GM19025 (cell line): ENCODE data around the gene CKAP4.

Experiments
- ATAC-seq: cut with Tn5 transposase; IDR thresholded peaks from one replicate; pipeline ENCODE4 v1.9.1; 2021; ENCODE audit warnings: mild to moderate bottlenecking, low read depth, moderate library complexity; ENCODE audit not compliant: unreplicated experiment

CKAP4 gene

GRCh38 chr12:106275458-106275857, 27.6 kb upstream of the CKAP4 start:
- ATAC-seq: no peak

- ATAC-seq: no peak
Observed at GRCh38 chr12:106274575-106275121, 26.8 kb upstream of the CKAP4 start.

GRCh38 chr12:106274012-106274411, 26.2 kb upstream of the CKAP4 start:
- ATAC-seq: no peak

- no peak for ATAC-seq
Observed at GRCh38 chr12:106273491-106273890, 25.7 kb upstream of the CKAP4 start.

- ATAC-seq: no peak
Observed at GRCh38 chr12:106271575-106272505, 24.0 kb upstream of the CKAP4 start.

GRCh38 chr12:106269150-106269771, 21.4 kb upstream of the CKAP4 start:
- no peak for ATAC-seq

- ATAC-seq: no peak
Observed at GRCh38 chr12:106267535-106267934, 19.7 kb upstream of the CKAP4 start.

- no peak for ATAC-seq
Observed at GRCh38 chr12:106265116-106265515, 17.3 kb upstream of the CKAP4 start.

GRCh38 chr12:106258935-106259334, 11.1 kb upstream of the CKAP4 start:
- ATAC-seq: no peak

GRCh38 chr12:106258226-106258625, 10.4 kb upstream of the CKAP4 start:
- ATAC-seq: no peak

- ATAC-seq: no peak
Observed at GRCh38 chr12:106256524-106256923, 8.7 kb upstream of the CKAP4 start.

GRCh38 chr12:106255952-106256351, 8.1 kb upstream of the CKAP4 start:
- ATAC-seq: no peak

- no peak for ATAC-seq
Observed at GRCh38 chr12:106255493-106255892, 7.7 kb upstream of the CKAP4 start.

GRCh38 chr12:106254724-106255123, 6.9 kb upstream of the CKAP4 start:
- ATAC-seq: no peak

- no peak for ATAC-seq
Observed at GRCh38 chr12:106251631-106252455, 4.0 kb upstream of the CKAP4 start.

GRCh38 chr12:106249411-106250135, 1.8 kb upstream of the CKAP4 start:
- ATAC-seq: peak; percentile 50

GRCh38 chr12:106248846-106249371, 1.1 kb upstream of the CKAP4 start:
- no peak for ATAC-seq

GRCh38 chr12:106248312-106248845, 559 bp upstream of the CKAP4 start:
- peak; percentile 23 for ATAC-seq

- peak; percentile 30 for ATAC-seq
Observed at GRCh38 chr12:106246891-106247673, 738 bp downstream of the CKAP4 start.
